ENCODE measurements around the gene PARN. TPM values are rescaled to one million over a fixed set of nuclear protein-coding genes. Genes with fewer than 3 reads are reported as not detected.

The PARN gene
- total and polyA plus RNA-seq, 7 donors = 14.4 to 75.3 (median 33.6) TPM

GRCh38 chr16:14455573-14455972 is 174.5 kb downstream of the PARN start:
- no peaks in the 10 kb centered on the region for H3K27me3 ChIP-seq
- no peaks in the 10 kb centered on the region for H3K4me1 ChIP-seq
- intact Hi-C loops (cut with DNase I) = no loop called here
- no peak overlapping the region for H3K27ac ChIP-seq
- no peak for DNase-seq
- WGBS, 2 donors = 84 to 91% methylated on average over 5 of the region's 5 CpGs
- TF ChIP-seq POLR2A (IDR thresholded peaks at IDR 0.05) = no peak
- TF ChIP-seq POLR2AphosphoS5 (IDR thresholded peaks at IDR 0.05) = no peak
- TF ChIP-seq EP300 (IDR thresholded peaks at IDR 0.05) = no peak
- TF ChIP-seq CTCF (IDR thresholded peaks at IDR 0.05) = no peak
- H3K4me3 ChIP-seq = no peak overlapping the region
- H3K36me3 ChIP-seq = no peaks in the 10 kb centered on the region
- no peaks in the 10 kb centered on the region for H3K9me3 ChIP-seq

GRCh38 chr16:14454391-14454790 is 175.7 kb downstream of the PARN start:
- intact Hi-C loops (cut with DNase I) = no loop called here
- H3K27me3 ChIP-seq = no peaks in the 10 kb centered on the region
- H3K36me3 ChIP-seq = no peaks in the 10 kb centered on the region
- no peak overlapping the region for H3K4me3 ChIP-seq
- TF ChIP-seq CTCF (IDR thresholded peaks at IDR 0.05) (no peak), POLR2AphosphoS5 (IDR thresholded peaks at IDR 0.05) (no peak), POLR2A (IDR thresholded peaks at IDR 0.05) (no peak), EP300 (IDR thresholded peaks at IDR 0.05) (no peak)
- no peaks in the 10 kb centered on the region for H3K4me1 ChIP-seq
- H3K9me3 ChIP-seq = no peaks in the 10 kb centered on the region
- H3K27ac ChIP-seq = no peak overlapping the region
- no peak for DNase-seq
- WGBS, 2 donors = 97% methylated on average over 2 of the region's 2 CpGs

DNA sequence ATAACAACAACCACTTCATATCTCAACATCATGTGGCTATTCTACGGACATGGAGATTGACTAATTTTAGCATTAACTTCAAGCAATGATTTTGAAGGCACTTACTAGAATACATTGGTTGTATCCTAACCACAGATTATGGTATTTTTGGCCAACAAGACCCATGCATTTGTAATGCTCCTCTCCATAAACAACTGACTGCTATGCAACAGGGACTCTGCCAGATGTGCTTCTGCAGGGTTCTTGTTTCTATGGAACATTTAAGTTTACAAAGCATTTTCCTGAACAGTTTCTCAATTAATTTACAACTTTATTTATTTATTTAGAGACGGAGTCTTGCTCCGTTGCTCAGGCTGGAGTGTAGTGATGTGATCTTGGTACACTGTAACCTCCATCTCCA is 178.0 kb downstream of the PARN start:
- 90 to 91% methylated on average over 3 of the region's 3 CpGs for WGBS, 2 donors
- H3K4me3 ChIP-seq = no peak overlapping the region
- no peak for DNase-seq
- intact Hi-C loops (cut with DNase I) = no loop called here
- no peaks in the 10 kb centered on the region for H3K9me3 ChIP-seq
- peaks cover 0 to 3% (median 2%) of the 10 kb centered on the region in 4 donors for H3K4me1 ChIP-seq
- no peaks in the 10 kb centered on the region for H3K27me3 ChIP-seq
- TF ChIP-seq POLR2A (IDR thresholded peaks at IDR 0.05) = no peak
- TF ChIP-seq CTCF (IDR thresholded peaks at IDR 0.05) = no peak
- H3K36me3 ChIP-seq = no peaks in the 10 kb centered on the region
- no peak overlapping the region for H3K27ac ChIP-seq

DNA sequence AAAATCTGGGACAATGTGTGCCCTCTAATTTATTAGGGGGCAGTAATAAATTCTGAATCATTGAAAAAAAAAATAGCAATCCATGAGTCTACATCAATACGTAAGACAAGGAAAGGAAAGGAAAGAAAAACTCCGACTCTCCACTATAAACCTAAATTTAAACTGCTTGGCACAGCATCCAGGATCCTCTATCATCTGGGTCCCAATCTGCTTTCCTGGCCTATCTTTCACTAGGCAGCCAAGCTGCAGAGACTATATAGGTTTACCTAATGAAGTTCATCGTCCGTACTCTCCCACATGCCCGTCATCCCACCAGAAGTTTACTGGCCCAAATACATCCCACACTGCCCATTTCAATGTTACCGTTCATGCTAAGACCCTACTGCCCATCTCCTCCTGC is 179.2 kb downstream of the PARN start:
- 94 to 96% methylated on average over 6 of the region's 6 CpGs for WGBS, 2 donors
- TF ChIP-seq POLR2AphosphoS5 (IDR thresholded peaks at IDR 0.05) (no peak), POLR2A (IDR thresholded peaks at IDR 0.05) (no peak), EP300 (IDR thresholded peaks at IDR 0.05) (no peak), CTCF (IDR thresholded peaks at IDR 0.05) (no peak)
- no peaks in the 10 kb centered on the region for H3K9me3 ChIP-seq
- intact Hi-C loops (cut with DNase I) = no loop called here
- peaks cover 0 to 11% (median 2%) of the 10 kb centered on the region in 4 donors for H3K4me1 ChIP-seq
- H3K4me3 ChIP-seq = no peak overlapping the region
- H3K27ac ChIP-seq = no peak overlapping the region
- H3K27me3 ChIP-seq = no peaks in the 10 kb centered on the region
- no peak for DNase-seq
- H3K36me3 ChIP-seq = peaks cover 0 to 6% (median 3%) of the 10 kb centered on the region in 4 donors

DNA sequence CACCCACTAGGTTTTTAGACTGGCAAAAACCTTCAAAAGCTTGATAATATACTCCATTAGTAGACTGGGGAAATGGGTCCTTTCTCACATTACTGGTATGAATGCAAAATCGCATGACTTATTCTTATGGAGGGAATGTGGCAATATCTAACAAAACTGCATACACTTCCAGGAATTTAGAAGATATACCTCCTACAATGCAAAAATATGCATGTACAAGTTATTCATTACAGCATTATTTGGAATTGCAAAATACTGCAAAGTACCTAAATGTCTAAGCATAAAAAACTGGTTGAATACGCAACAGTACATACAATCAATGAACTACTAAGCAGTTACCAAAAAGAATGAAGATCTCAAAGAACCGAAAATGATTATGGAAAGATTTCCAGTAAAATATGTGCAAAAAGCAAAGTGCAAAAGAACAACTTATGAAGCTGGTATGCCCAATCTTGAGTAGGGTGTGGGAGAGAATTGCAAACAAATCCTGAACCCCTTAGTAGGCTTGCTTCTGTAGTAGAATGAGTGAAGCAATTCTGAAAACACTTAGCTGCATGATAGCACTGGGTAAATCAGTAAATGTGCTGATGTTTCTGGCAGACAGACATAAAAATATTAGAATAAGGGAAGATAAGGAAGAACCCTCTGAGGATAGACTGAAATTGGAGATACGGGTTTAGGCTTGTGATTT is 180.1 kb downstream of the PARN start:
- H3K36me3 ChIP-seq = peaks cover 0 to 7% (median 3%) of the 10 kb centered on the region in 4 donors
- peaks cover 0 to 11% (median 2%) of the 10 kb centered on the region in 4 donors for H3K4me1 ChIP-seq
- no peaks in the 10 kb centered on the region for H3K27me3 ChIP-seq
- no peak overlapping the region for H3K27ac ChIP-seq
- WGBS, 2 donors = 96 to 98% methylated on average over 4 of the region's 4 CpGs
- no peak overlapping the region for H3K4me3 ChIP-seq
- no peak for DNase-seq
- intact Hi-C loops (cut with DNase I) = no loop called here
- no peaks in the 10 kb centered on the region for H3K9me3 ChIP-seq
- no peak for TF ChIP-seq POLR2A (IDR thresholded peaks at IDR 0.05)

All from sigmoid colon (tissue), 7 donors.